Measurements from ENCODE around the gene ITPR1. TPM values are rescaled to one million over a fixed set of nuclear protein-coding genes. Genes with fewer than 3 reads are reported as not detected.

ITPR1 gene
- total and polyA plus RNA-seq, 2 experiments from 2014 or later, result 6.8 to 21.0 TPM

GRCh38 chr3:4770561-4770960 lies 277.4 kb downstream of the ITPR1 start:
- H3K27me3 Mint-ChIP-seq (ENCODE audit: insufficient read depth, low read depth, poor library complexity), result peaks cover 4% of the 10 kb centered on the region
- no peak overlapping the region for H3K4me2 ChIP-seq
- no peaks in the 10 kb centered on the region for H3F3A ChIP-seq (replicated peaks; ENCODE audit: low read depth)
- H3K9me2 ChIP-seq (ENCODE audit: insufficient read depth), result no peaks in the 10 kb centered on the region
- H3K27ac ChIP-seq (ENCODE audit: low read depth), result no peak overlapping the region
- no peaks in the 10 kb centered on the region for H3K27me3 ChIP-seq (ENCODE audit: insufficient read depth)
- H3K4me1 Mint-ChIP-seq, result no peaks in the 10 kb centered on the region
- no peak overlapping the region for H3K27ac Mint-ChIP-seq
- no peak overlapping the region for H2AFZ ChIP-seq
- DNase-seq (ENCODE audit: low spot score) (no peak), ATAC-seq (no peak)
- H3K79me2 ChIP-seq (replicated peaks; ENCODE audit: insufficient read depth), result no peaks in the 10 kb centered on the region
- H3K4me1 ChIP-seq (ENCODE audit: insufficient read depth), result no peaks in the 10 kb centered on the region
- H3K36me3 Mint-ChIP-seq (ENCODE audit: low read depth), result peaks cover 12% of the 10 kb centered on the region; the same call in 2 of the 3 replicates
- H4K20me1 ChIP-seq (replicated peaks; ENCODE audit: insufficient read depth), result no peaks in the 10 kb centered on the region
- H3K9me3 Mint-ChIP-seq, result peaks cover 13% of the 10 kb centered on the region; the same call in 2 of the 3 replicates
- H3K36me3 ChIP-seq (ENCODE audit: insufficient read depth), result 0 out of 2 replicates have a peak, but pooled peaks cover 4% of the 10 kb centered on the region
- no peak overlapping the region for H3K4me3 ChIP-seq
- TF ChIP-seq ZNF114 (CRISPR knock-in tag; IDR thresholded peaks at IDR 0.05) (no peak), EZH2phosphoT487 (IDR thresholded peaks at IDR 0.05; ENCODE audit: unreplicated experiment) (no peak), CREB1 (CRISPR knock-in tag; IDR thresholded peaks at IDR 0.05; ENCODE audit: low read depth) (no peak), STAT1 (IDR thresholded peaks at IDR 0.05; ENCODE audit: unreplicated experiment) (no peak), REST (IDR thresholded peaks at IDR 0.05; ENCODE audit: unreplicated experiment) (no peak), ZNF462 (CRISPR knock-in tag; IDR thresholded peaks at IDR 0.05) (no peak), NANOG (IDR thresholded peaks at IDR 0.05; ENCODE audit: borderline replicate concordance) (no peak), EZH2 (IDR thresholded peaks at IDR 0.05; ENCODE audit: low read depth, unreplicated experiment) (no peak), CTCF (conservative IDR thresholded peaks at IDR 0.05; ENCODE audit: low read depth in 2 of 2) (no peak), JUNB (IDR thresholded peaks at IDR 0.05; ENCODE audit: unreplicated experiment) (no peak), POLR2AphosphoS5 (IDR thresholded peaks at IDR 0.05; ENCODE audit: low read depth) (no peak), ZNF331 (CRISPR knock-in tag; IDR thresholded peaks at IDR 0.05; ENCODE audit: low read depth) (no peak)
- TF ChIP-seq, protein P1, sequence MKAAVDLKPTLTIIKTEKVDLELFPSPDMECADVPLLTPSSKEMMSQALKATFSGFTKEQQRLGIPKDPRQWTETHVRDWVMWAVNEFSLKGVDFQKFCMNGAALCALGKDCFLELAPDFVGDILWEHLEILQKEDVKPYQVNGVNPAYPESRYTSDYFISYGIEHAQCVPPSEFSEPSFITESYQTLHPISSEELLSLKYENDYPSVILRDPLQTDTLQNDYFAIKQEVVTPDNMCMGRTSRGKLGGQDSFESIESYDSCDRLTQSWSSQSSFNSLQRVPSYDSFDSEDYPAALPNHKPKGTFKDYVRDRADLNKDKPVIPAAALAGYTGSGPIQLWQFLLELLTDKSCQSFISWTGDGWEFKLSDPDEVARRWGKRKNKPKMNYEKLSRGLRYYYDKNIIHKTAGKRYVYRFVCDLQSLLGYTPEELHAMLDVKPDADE (IDR thresholded peaks at IDR 0.05), result no peak
- H3K4me3 Mint-ChIP-seq, result no peak overlapping the region

Measured in GM23338 (cell line).